Calu3 (cell line): ENCODE measurements around the gene HIBADH. TPM values are rescaled to one million over a fixed set of nuclear protein-coding genes. Genes with fewer than 3 reads are reported as not detected.
A peak's percentile ranks its signal among the peaks of the same experiment; 100 is the strongest.

Source experiments
- BruUV-seq: library from RNA; stranded (reverse); fragments of 400-500 nt; replicated peaks from 2 replicates; lab custom pipeline; 2021; lab: Mats Ljungman, UMichigan
- CTCF ChIA-PET: fragments of 300-600 bp; sonication (Branson Sonifier 250); formaldehyde crosslinking; loops from one replicate; lab custom pipeline; 2022; ENCODE audit warnings: antibody characterized with exemption; lab: Charles Lee
- DNase-seq: peaks from one replicate; pipeline ENCODE4 v3.0.0; 2022
- H3K27ac Mint-ChIP-seq: one replicate; pipeline ENCODE4 v1.8.0; 2022; ENCODE audit warnings: mixed read lengths; ENCODE audit not compliant: unreplicated experiment
- H3K27me3 Mint-ChIP-seq: one replicate; pipeline ENCODE4 v1.8.0; 2022; ENCODE audit warnings: mixed read lengths; ENCODE audit not compliant: unreplicated experiment
- H3K36me3 Mint-ChIP-seq: one replicate; pipeline ENCODE4 v1.8.0; 2022; ENCODE audit warnings: mild to moderate bottlenecking, moderate library complexity, mixed read lengths; ENCODE audit not compliant: insufficient read depth, unreplicated experiment
- H3K4me1 Mint-ChIP-seq: one replicate; pipeline ENCODE4 v1.8.0; 2022; ENCODE audit warnings: mild to moderate bottlenecking, low read depth, mixed read lengths; ENCODE audit not compliant: unreplicated experiment
- H3K4me3 Mint-ChIP-seq: one replicate; pipeline ENCODE4 v1.8.0; 2022; ENCODE audit warnings: mild to moderate bottlenecking, low read depth, moderate library complexity, mixed read lengths; ENCODE audit not compliant: unreplicated experiment
- H3K9me3 Mint-ChIP-seq: one replicate; pipeline ENCODE4 v1.8.0; 2022; ENCODE audit warnings: low read depth, mixed read lengths; ENCODE audit not compliant: unreplicated experiment
- CTCF ChIP-seq: fragments of 200-600 bp; IDR thresholded peaks from one replicate; pipeline ENCODE4 v1.8.0; 2022; ENCODE audit warnings: antibody characterized with exemption; ENCODE audit not compliant: unreplicated experiment
- intact Hi-C: fragments of 100-400 bp; cut with micrococcal nuclease; formaldehyde crosslinking; loops from one replicate; pipeline ENCODE4 v1.10.0; 2022; ENCODE audit not compliant: unreplicated experiment
- total RNA-seq: library from RNA; stranded (reverse); gene quantifications from 2 replicates; pipeline ENCODE4 v1.2.3, GENCODE V29; 2022

Gene HIBADH
- total RNA-seq, 1 experiment from 2014 or later, result 74.6 TPM

GRCh38 chr7:27607210-27607606 is 55.5 kb downstream of the HIBADH start:
- H3K27me3 Mint-ChIP-seq, result no peaks in the 10 kb centered on the region
- DNase-seq, result no peak
- BruUV-seq, result no TSS peak
- peaks cover 26% of the 10 kb centered on the region for H3K4me1 Mint-ChIP-seq
- no peak overlapping the region for H3K4me3 Mint-ChIP-seq
- TF ChIP-seq CTCF, result no peak
- no peak overlapping the region for H3K27ac Mint-ChIP-seq
- H3K9me3 Mint-ChIP-seq, result no peaks in the 10 kb centered on the region
- CTCF ChIA-PET, result interaction anchor here (0.6 to 2.5 kb wide), 7 partner anchors 22 to 480 kb away, joined by 3 to 45 read pairs (median 11); no protein-coding TSS in a partner anchor
- intact Hi-C loops, result loop anchor here (10.0 kb wide), 1 partner anchor 318 kb away; no protein-coding TSS in a partner anchor
- no peaks in the 10 kb centered on the region for H3K36me3 Mint-ChIP-seq

- peak overlapping the region; percentile 55 for H3K27ac Mint-ChIP-seq
- no peaks in the 10 kb centered on the region for H3K36me3 Mint-ChIP-seq
- TF ChIP-seq CTCF, result no peak
- H3K4me3 Mint-ChIP-seq, result peak overlapping the region; percentile 9
- H3K27me3 Mint-ChIP-seq, result no peaks in the 10 kb centered on the region
- BruUV-seq, result no TSS peak
- peaks cover 26% of the 10 kb centered on the region for H3K4me1 Mint-ChIP-seq
- DNase-seq, result no peak
- intact Hi-C loops, result loop anchor here (10.0 kb wide), 1 partner anchor 318 kb away; no protein-coding TSS in a partner anchor
- no peaks in the 10 kb centered on the region for H3K9me3 Mint-ChIP-seq
- CTCF ChIA-PET, result interaction anchor here (0.6 to 2.5 kb wide), 22 partner anchors 18 to 487 kb away, joined by 3 to 45 read pairs (median 4); partner anchors contain the start of genes HIBADH and HOXA13
These were observed 56.1 kb downstream of the HIBADH start for GRCh38 chr7:27606270-27607209.

GRCh38 chr7:27605689-27606269 is 56.9 kb downstream of the HIBADH start:
- H3K9me3 Mint-ChIP-seq, result no peaks in the 10 kb centered on the region
- peak; percentile 62 for TF ChIP-seq CTCF
- intact Hi-C loops, result loop anchor here (2.0 to 10.0 kb wide), 2 partner anchors 319 to 409 kb away; no protein-coding TSS in a partner anchor
- CTCF ChIA-PET, result interaction anchor here (0.5 to 2.5 kb wide), 28 partner anchors 9 to 488 kb away, joined by 3 to 45 read pairs (median 4); partner anchors contain the start of genes HIBADH and HOXA13
- BruUV-seq, result no TSS peak
- peak overlapping the region; percentile 9 for H3K4me3 Mint-ChIP-seq
- peak; percentile 35 for DNase-seq
- H3K27ac Mint-ChIP-seq, result peak overlapping the region; percentile 55
- H3K27me3 Mint-ChIP-seq, result no peaks in the 10 kb centered on the region
- peaks cover 26% of the 10 kb centered on the region for H3K4me1 Mint-ChIP-seq
- H3K36me3 Mint-ChIP-seq, result no peaks in the 10 kb centered on the region

- CTCF ChIA-PET, result interaction anchor here (0.5 to 2.5 kb wide), 26 partner anchors 9 to 916 kb away, joined by 3 to 45 read pairs (median 5); partner anchors contain the start of genes HIBADH and HOXA13
- no peak overlapping the region for H3K27ac Mint-ChIP-seq
- no peaks in the 10 kb centered on the region for H3K27me3 Mint-ChIP-seq
- H3K4me1 Mint-ChIP-seq, result peaks cover 26% of the 10 kb centered on the region
- H3K9me3 Mint-ChIP-seq, result no peaks in the 10 kb centered on the region
- H3K4me3 Mint-ChIP-seq, result no peak overlapping the region
- TF ChIP-seq CTCF, result no peak
- intact Hi-C loops, result loop anchor here (2.0 to 10.0 kb wide), 2 partner anchors 320 to 408 kb away; no protein-coding TSS in a partner anchor
- no peak for DNase-seq
- no TSS peak for BruUV-seq
- H3K36me3 Mint-ChIP-seq, result no peaks in the 10 kb centered on the region
These were observed 57.4 kb downstream of the HIBADH start for GRCh38 chr7:27605283-27605682.
